PC-9 (cell line): ENCODE measurements around the gene DDX42. TPM values are rescaled to one million over a fixed set of nuclear protein-coding genes. Genes with fewer than 3 reads are reported as not detected.
A peak's percentile ranks its signal among the peaks of the same experiment; 100 is the strongest.

ENCODE experiments used
- BruUV-seq: library from RNA; stranded (reverse); fragments of 400-500 nt; replicated peaks from 2 replicates; lab custom pipeline; 2021; lab: Mats Ljungman, UMichigan
- CTCF ChIA-PET: fragments of 300-600 bp; sonication (Branson Sonifier 250); formaldehyde crosslinking; loops from one replicate; lab custom pipeline; 2022; ENCODE audit warnings: antibody characterized with exemption; lab: Charles Lee
- POLR2A ChIA-PET: fragments of 300-600 bp; sonication (Branson Sonifier 250); formaldehyde crosslinking; loops from one replicate; lab custom pipeline; 2022; ENCODE audit warnings: antibody characterized with exemption; ENCODE audit not compliant: unreplicated experiment; lab: Charles Lee
- DNase-seq, 2 experiments: peaks; one replicate each; pipeline versions ENCODE4 v3.0.0 to v3.0.0-alpha.2; 2015 to 2022; ENCODE audit warnings: mixed read lengths in 1 of 2
- H2AFZ ChIP-seq: fragments of 200-600 bp; sonication (generic); 2 replicates; pipeline ENCODE4 v1.8.1; 2017; ENCODE audit warnings: antibody characterized with exemption
- H3F3A ChIP-seq: fragments of 200-600 bp; sonication (generic); 2 replicates; pipeline ENCODE4 v1.8.1; 2017; ENCODE audit warnings: antibody characterized with exemption, mild to moderate bottlenecking, low read depth; ENCODE audit not compliant: insufficient read depth
- H3K27ac ChIP-seq: fragments of 200-600 bp; sonication (generic); 2 replicates; pipeline ENCODE4 v1.6.1; 2016; ENCODE audit warnings: mixed run types
- H3K27me3 ChIP-seq: fragments of 200-600 bp; sonication (generic); 2 replicates; pipeline ENCODE4 v1.6.1; 2016; ENCODE audit warnings: low read depth, mixed run types; ENCODE audit not compliant: insufficient read depth
- H3K36me3 ChIP-seq: fragments of 200-600 bp; sonication (generic); 2 replicates; pipeline ENCODE4 v1.6.1; 2016; ENCODE audit warnings: low read depth, mixed run types
- H3K4me1 ChIP-seq: fragments of 200-600 bp; sonication (generic); replicated peaks from 2 replicates; pipeline ENCODE4 v1.6.1; 2016; ENCODE audit warnings: mixed run types; ENCODE audit not compliant: insufficient read depth
- H3K4me2 ChIP-seq: fragments of 200-600 bp; sonication (generic); 2 replicates; pipeline ENCODE4 v1.6.1; 2017; ENCODE audit warnings: mixed run types
- H3K4me3 ChIP-seq: fragments of 200-600 bp; sonication (generic); 2 replicates; pipeline ENCODE4 v1.6.1; 2016; ENCODE audit warnings: mixed run types
- H3K79me2 ChIP-seq: fragments of 200-600 bp; sonication (generic); 2 replicates; pipeline ENCODE4 v1.6.1; 2017; ENCODE audit warnings: low read depth, mixed run types
- H3K9me2 ChIP-seq: fragments of 200-600 bp; sonication (generic); 2 replicates; pipeline ENCODE4 v1.8.1; 2017; ENCODE audit warnings: mild to moderate bottlenecking; ENCODE audit not compliant: insufficient read depth
- H3K9me3 ChIP-seq: fragments of 200-600 bp; sonication (generic); 2 replicates; pipeline ENCODE4 v1.8.1; 2016; ENCODE audit warnings: low read depth; ENCODE audit not compliant: insufficient read depth
- H4K20me1 ChIP-seq: fragments of 200-600 bp; sonication (generic); 2 replicates; pipeline ENCODE4 v1.8.1; 2017; ENCODE audit not compliant: insufficient read depth
- CTCF ChIP-seq: fragments of 200-600 bp; sonication (generic); conservative IDR thresholded peaks from 2 replicates; pipeline ENCODE4 v1.6.1; 2017; ENCODE audit warnings: mixed run types, antibody characterized with exemption, mild to moderate bottlenecking, moderate library complexity
- EZH2 ChIP-seq: fragments of 200-600 bp; sonication (generic); IDR thresholded peaks from 2 replicates; pipeline ENCODE4 v1.8.0; 2017; ENCODE audit warnings: antibody characterized with exemption, low read depth
- intact Hi-C: fragments of 100-400 bp; cut with micrococcal nuclease; formaldehyde crosslinking; loops from one replicate; pipeline ENCODE4 v1.10.0; 2022; ENCODE audit not compliant: unreplicated experiment
- total RNA-seq: library from RNA; stranded (reverse); gene quantifications from 2 replicates; pipeline ENCODE4 v1.2.3, GENCODE V29; 2021

The DDX42 gene
- total RNA-seq, 1 experiment from 2014 or later = 107 TPM

DNA sequence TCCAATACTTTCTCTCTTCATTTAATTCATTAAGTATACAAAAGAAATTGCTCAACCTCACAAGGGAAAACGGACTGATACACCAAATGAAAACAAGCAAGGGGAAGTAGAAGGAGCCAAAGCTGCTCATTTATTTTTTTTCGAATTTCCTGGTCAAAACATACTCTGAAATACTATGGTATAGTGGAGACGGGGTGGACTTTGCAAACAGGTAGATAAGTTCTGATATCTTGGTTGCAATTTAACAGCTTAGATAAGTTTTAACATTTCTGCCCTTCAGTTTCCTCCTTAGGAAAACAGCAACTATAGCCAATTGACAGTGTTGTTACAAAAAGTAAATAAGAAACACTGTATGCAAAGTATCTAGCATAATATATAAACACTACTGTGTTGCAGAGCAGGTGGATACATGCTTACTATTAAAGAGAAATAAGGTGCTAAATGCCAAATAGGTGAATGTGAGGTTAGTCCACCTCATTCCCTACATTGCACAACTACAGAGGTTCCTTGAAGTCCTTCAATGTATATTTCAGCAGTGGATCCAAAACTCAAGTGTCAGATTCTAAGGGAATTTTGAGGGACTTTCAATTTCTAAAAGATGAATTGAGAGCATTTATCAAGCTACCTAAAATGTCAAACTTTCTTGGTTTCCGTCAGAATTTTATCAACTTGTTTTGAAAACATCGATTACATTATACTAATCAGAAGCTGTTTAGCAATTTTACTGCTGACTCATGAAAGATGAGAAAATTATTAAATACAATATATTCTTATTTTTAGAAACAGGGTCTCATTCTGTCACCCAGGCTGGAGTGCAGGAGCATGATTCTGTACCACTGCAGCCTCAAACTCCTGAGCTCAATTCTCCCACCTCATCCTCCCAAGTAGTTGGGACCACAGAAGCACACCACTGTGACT, 11.6 kb upstream of the DDX42 start:
- no peaks in the 10 kb centered on the region for H3K9me3 ChIP-seq
- H3K36me3 ChIP-seq = peaks cover 46% of the 10 kb centered on the region
- ChIA-PET POLR2A (interaction anchor here (0.6 kb wide), 1 partner anchor 11 kb away, joined by 11 read pairs; the partner anchor contains the start of gene DDX42), CTCF (no interaction called here)
- H3F3A ChIP-seq = peaks cover 40% of the 10 kb centered on the region; the same call in 1 of the 2 replicates
- no peaks in the 10 kb centered on the region for H3K27me3 ChIP-seq
- intact Hi-C loops = no loop called here
- 0 out of 2 replicates have a peak overlapping the region, but pooled peaks have one; percentile 3 for H3K27ac ChIP-seq
- H2AFZ ChIP-seq = no peak overlapping the region
- H3K4me1 ChIP-seq = no peaks in the 10 kb centered on the region
- peaks cover 27% of the 10 kb centered on the region for H3K79me2 ChIP-seq
- DNase-seq = no peak
- peaks cover 29% of the 10 kb centered on the region for H4K20me1 ChIP-seq
- BruUV-seq = no TSS peak
- no peak overlapping the region for H3K4me2 ChIP-seq
- no peaks in the 10 kb centered on the region for H3K9me2 ChIP-seq
- H3K4me3 ChIP-seq = no peak overlapping the region
- TF ChIP-seq CTCF (no peak), EZH2 (no peak)

GRCh38 chr17:63764716-63765115, 9.3 kb upstream of the DDX42 start:
- peaks cover 54% of the 10 kb centered on the region for H3K36me3 ChIP-seq
- ChIA-PET CTCF (no interaction called here), POLR2A (no interaction called here)
- TF ChIP-seq CTCF (no peak), EZH2 (no peak)
- peaks cover 50% of the 10 kb centered on the region for H3K79me2 ChIP-seq
- no peaks in the 10 kb centered on the region for H3K27me3 ChIP-seq
- DNase-seq = no peak
- peaks cover 39% of the 10 kb centered on the region for H3F3A ChIP-seq
- H4K20me1 ChIP-seq = peaks cover 45% of the 10 kb centered on the region
- H3K27ac ChIP-seq = no peak overlapping the region
- no peaks in the 10 kb centered on the region for H3K9me3 ChIP-seq
- intact Hi-C loops = no loop called here
- H3K4me2 ChIP-seq = no peak overlapping the region
- H3K4me3 ChIP-seq = no peak overlapping the region
- no TSS peak for BruUV-seq
- H3K9me2 ChIP-seq = no peaks in the 10 kb centered on the region
- H2AFZ ChIP-seq = no peak overlapping the region
- peaks cover 2% of the 10 kb centered on the region for H3K4me1 ChIP-seq

DNA sequence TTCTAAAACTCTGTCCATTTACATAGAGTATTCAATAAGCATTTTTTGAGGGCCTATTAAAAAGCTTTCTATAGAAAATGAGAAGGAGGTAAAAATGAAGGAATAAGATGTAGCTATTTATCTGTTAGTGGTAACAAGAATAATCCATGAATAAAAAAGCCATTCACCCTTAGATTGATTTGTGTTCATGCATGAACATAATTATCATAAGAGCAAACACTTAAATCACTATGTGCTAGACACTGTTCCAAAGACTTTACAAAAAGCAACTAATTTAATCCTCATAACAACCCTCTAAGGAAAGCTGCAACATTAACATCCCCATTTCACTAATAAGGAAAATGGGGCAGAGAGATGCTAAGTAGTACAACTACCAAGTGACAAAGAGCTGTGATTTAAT, 7.2 kb upstream of the DDX42 start:
- POLR2A ChIA-PET = interaction anchor here (0.6 kb wide), 1 partner anchor 395 kb away, joined by 3 read pairs; no protein-coding TSS in a partner anchor
- CTCF ChIA-PET = interaction anchor here (0.9 kb wide), 1 partner anchor 82 kb away, joined by 3 read pairs; no protein-coding TSS in a partner anchor
- intact Hi-C loops = no loop called here

More for the DNA sequence above, 7.2 kb upstream of the DDX42 start:
- Histone ChIP-seq H3K4me2 (no peak overlapping the region), H3K27me3 (no peaks in the 10 kb centered on the region), H3K36me3 (peaks cover 47% of the 10 kb centered on the region), H3K9me2 (no peaks in the 10 kb centered on the region), H4K20me1 (peaks cover 45% of the 10 kb centered on the region), H2AFZ (no peak overlapping the region), H3K4me1 (peaks cover 23% of the 10 kb centered on the region), H3F3A (peaks cover 45% of the 10 kb centered on the region), H3K4me3 (no peak overlapping the region), H3K9me3 (no peaks in the 10 kb centered on the region), H3K79me2 (peaks cover 70% of the 10 kb centered on the region), H3K27ac (no peak overlapping the region)
- no peak for TF ChIP-seq EZH2
- no TSS peak for BruUV-seq
- no peak for DNase-seq
